Measurements from ENCODE around the gene WNT7B.

The WNT7B gene

GRCh38 chr22:45966895-45967365, 10.0 kb downstream of the WNT7B start:
- Histone ChIP-seq H3K9me3 (ENCODE audit: low read depth, low read length) (no peaks in the 10 kb centered on the region), H3K36me3 (ENCODE audit: insufficient read depth, low read length) (no peaks in the 10 kb centered on the region), H3K4me3 (no peak overlapping the region), H3K27ac (no peak overlapping the region), H3K9ac (ENCODE audit: insufficient read length) (no peak overlapping the region)
- DNase-seq (ENCODE audit: low read depth, low spot score), result no peak
- no peak for TF ChIP-seq EZH2 (IDR thresholded peaks at IDR 0.05)
- no peak for TF ChIP-seq FOXP2 (optimal IDR thresholded peaks at IDR 0.05; ENCODE audit: control extremely low read depth, extremely low read length, insufficient read depth)
- no peak for TF ChIP-seq POLR2AphosphoS5 (IDR thresholded peaks at IDR 0.05; ENCODE audit: borderline replicate concordance, low read depth, low read length)

GRCh38 chr22:45966320-45966894, 10.6 kb downstream of the WNT7B start:
- DNase-seq (ENCODE audit: low read depth, low spot score), result no peak
- Histone ChIP-seq H3K4me3 (no peak overlapping the region), H3K36me3 (ENCODE audit: insufficient read depth, low read length) (no peaks in the 10 kb centered on the region)

GRCh38 chr22:45965563-45965962, 11.4 kb downstream of the WNT7B start:
- DNase-seq (ENCODE audit: low read depth, low spot score), result no peak
- no peaks in the 10 kb centered on the region for H3K9me3 ChIP-seq (ENCODE audit: low read depth, low read length)
- no peak for TF ChIP-seq FOXP2 (optimal IDR thresholded peaks at IDR 0.05; ENCODE audit: control extremely low read depth, extremely low read length, insufficient read depth)
- no peak for TF ChIP-seq POLR2AphosphoS5 (IDR thresholded peaks at IDR 0.05; ENCODE audit: borderline replicate concordance, low read depth, low read length)
- TF ChIP-seq EZH2 (IDR thresholded peaks at IDR 0.05), result no peak
- no peak overlapping the region for H3K9ac ChIP-seq (ENCODE audit: insufficient read length)
- no peak overlapping the region for H3K4me3 ChIP-seq
- H3K36me3 ChIP-seq (ENCODE audit: insufficient read depth, low read length), result no peaks in the 10 kb centered on the region
- H3K27ac ChIP-seq, result no peak overlapping the region

More at GRCh38 chr22:45966320-45966894, 10.6 kb downstream of the WNT7B start:
- no peak overlapping the region for H3K27ac ChIP-seq
- TF ChIP-seq POLR2AphosphoS5 (IDR thresholded peaks at IDR 0.05; ENCODE audit: borderline replicate concordance, low read depth, low read length), result no peak
- TF ChIP-seq FOXP2 (optimal IDR thresholded peaks at IDR 0.05; ENCODE audit: control extremely low read depth, extremely low read length, insufficient read depth), result no peak
- no peak for TF ChIP-seq EZH2 (IDR thresholded peaks at IDR 0.05)
- no peak overlapping the region for H3K9ac ChIP-seq (ENCODE audit: insufficient read length)
- no peaks in the 10 kb centered on the region for H3K9me3 ChIP-seq (ENCODE audit: low read depth, low read length)

GRCh38 chr22:45964926-45965527, 11.9 kb downstream of the WNT7B start:
- no peak overlapping the region for H3K4me3 ChIP-seq
- no peak overlapping the region for H3K9ac ChIP-seq (ENCODE audit: insufficient read length)
- H3K36me3 ChIP-seq (ENCODE audit: insufficient read depth, low read length), result no peaks in the 10 kb centered on the region
- DNase-seq (ENCODE audit: low read depth, low spot score), result no peak
- H3K9me3 ChIP-seq (ENCODE audit: low read depth, low read length), result no peaks in the 10 kb centered on the region
- no peak overlapping the region for H3K27ac ChIP-seq
- TF ChIP-seq FOXP2 (optimal IDR thresholded peaks at IDR 0.05; ENCODE audit: control extremely low read depth, extremely low read length, insufficient read depth) (no peak), EZH2 (IDR thresholded peaks at IDR 0.05) (no peak)

- no peak for DNase-seq (ENCODE audit: low read depth, low spot score)
- Histone ChIP-seq H3K27ac (no peak overlapping the region), H3K36me3 (ENCODE audit: insufficient read depth, low read length) (no peaks in the 10 kb centered on the region), H3K4me3 (no peak overlapping the region), H3K9me3 (ENCODE audit: low read depth, low read length) (no peaks in the 10 kb centered on the region), H3K9ac (ENCODE audit: insufficient read length) (no peak overlapping the region)
- TF ChIP-seq FOXP2 (optimal IDR thresholded peaks at IDR 0.05; ENCODE audit: control extremely low read depth, extremely low read length, insufficient read depth), result no peak
- no peak for TF ChIP-seq EZH2 (IDR thresholded peaks at IDR 0.05)
- no peak for TF ChIP-seq POLR2AphosphoS5 (IDR thresholded peaks at IDR 0.05; ENCODE audit: borderline replicate concordance, low read depth, low read length)
These were observed 12.6 kb downstream of the WNT7B start for GRCh38 chr22:45964372-45964771.

- Histone ChIP-seq H3K27ac (no peak overlapping the region), H3K9ac (ENCODE audit: insufficient read length) (no peak overlapping the region), H3K36me3 (ENCODE audit: insufficient read depth, low read length) (no peaks in the 10 kb centered on the region), H3K4me3 (no peak overlapping the region), H3K9me3 (ENCODE audit: low read depth, low read length) (no peaks in the 10 kb centered on the region)
- TF ChIP-seq EZH2 (IDR thresholded peaks at IDR 0.05) (no peak), FOXP2 (optimal IDR thresholded peaks at IDR 0.05; ENCODE audit: control extremely low read depth, extremely low read length, insufficient read depth) (no peak), POLR2AphosphoS5 (IDR thresholded peaks at IDR 0.05; ENCODE audit: borderline replicate concordance, low read depth, low read length) (no peak)
- no peak for DNase-seq (ENCODE audit: low read depth, low spot score)
These were observed 13.1 kb downstream of the WNT7B start for GRCh38 chr22:45963821-45964220.

- TF ChIP-seq EZH2 (IDR thresholded peaks at IDR 0.05) (no peak), FOXP2 (optimal IDR thresholded peaks at IDR 0.05; ENCODE audit: control extremely low read depth, extremely low read length, insufficient read depth) (no peak), POLR2AphosphoS5 (IDR thresholded peaks at IDR 0.05; ENCODE audit: borderline replicate concordance, low read depth, low read length) (no peak)
- no peak overlapping the region for H3K27ac ChIP-seq
- no peaks in the 10 kb centered on the region for H3K36me3 ChIP-seq (ENCODE audit: insufficient read depth, low read length)
- H3K9me3 ChIP-seq (ENCODE audit: low read depth, low read length), result no peaks in the 10 kb centered on the region
- H3K9ac ChIP-seq (ENCODE audit: insufficient read length), result no peak overlapping the region
- H3K4me3 ChIP-seq, result no peak overlapping the region
- no peak for DNase-seq (ENCODE audit: low read depth, low spot score)
These were observed 14.1 kb downstream of the WNT7B start for GRCh38 chr22:45962756-45963324.

GRCh38 chr22:45962434-45962718, 14.6 kb downstream of the WNT7B start:
- no peak overlapping the region for H3K9ac ChIP-seq (ENCODE audit: insufficient read length)
- H3K9me3 ChIP-seq (ENCODE audit: low read depth, low read length), result no peaks in the 10 kb centered on the region
- H3K27ac ChIP-seq, result no peak overlapping the region
- no peak for DNase-seq (ENCODE audit: low read depth, low spot score)
- no peaks in the 10 kb centered on the region for H3K36me3 ChIP-seq (ENCODE audit: insufficient read depth, low read length)
- H3K4me3 ChIP-seq, result no peak overlapping the region
- TF ChIP-seq POLR2AphosphoS5 (IDR thresholded peaks at IDR 0.05; ENCODE audit: borderline replicate concordance, low read depth, low read length) (no peak), FOXP2 (optimal IDR thresholded peaks at IDR 0.05; ENCODE audit: control extremely low read depth, extremely low read length, insufficient read depth) (no peak), EZH2 (IDR thresholded peaks at IDR 0.05) (no peak)
